H9 (cell line): ENCODE measurements around the gene TBC1D22A. TPM values are rescaled to one million over a fixed set of nuclear protein-coding genes. Genes with fewer than 3 reads are reported as not detected.

ENCODE experiments used
- DNase-seq: peaks from one replicate; pipeline ENCODE4 v3.0.0-alpha.2; 2017
- H2AFZ ChIP-seq: one replicate; pipeline ENCODE4 v1.6.1; 2013; ENCODE audit warnings: mild to moderate bottlenecking, low read length, control low read depth, moderate library complexity
- H2AK5ac ChIP-seq: 2 replicates; pipeline ENCODE4 v1.6.1; 2013; ENCODE audit warnings: low read length, control low read depth, mixed read lengths; ENCODE audit not compliant: insufficient read length
- H2BK120ac ChIP-seq: one replicate; pipeline ENCODE4 v1.6.1; 2013; ENCODE audit warnings: low read depth, mild to moderate bottlenecking, low read length, control low read depth, inconsistent platforms; ENCODE audit not compliant: poor library complexity, severe bottlenecking
- H2BK12ac ChIP-seq: 2 replicates; pipeline ENCODE4 v1.6.1; 2013; ENCODE audit warnings: low read length, control low read depth, mixed read lengths, low read depth; ENCODE audit not compliant: insufficient read length
- H2BK15ac ChIP-seq: 2 replicates; pipeline ENCODE4 v1.6.1; 2013; ENCODE audit warnings: low read depth, low read length, control low read depth
- H2BK20ac ChIP-seq: one replicate; pipeline ENCODE4 v1.6.1; 2013; ENCODE audit warnings: low read depth, mild to moderate bottlenecking, low read length, control low read depth, inconsistent platforms; ENCODE audit not compliant: poor library complexity, severe bottlenecking
- H2BK5ac ChIP-seq: 2 replicates; pipeline ENCODE4 v1.6.1; 2013; ENCODE audit warnings: low read length, control low read depth, mixed read lengths; ENCODE audit not compliant: insufficient read length
- H3K14ac ChIP-seq: 2 replicates; pipeline ENCODE4 v1.6.1; 2013; ENCODE audit warnings: low read length, control low read depth; ENCODE audit not compliant: insufficient read depth
- H3K18ac ChIP-seq: 2 replicates; pipeline ENCODE4 v1.6.1; 2013; ENCODE audit warnings: low read depth, mild to moderate bottlenecking, mixed read lengths, low read length, control low read depth; ENCODE audit not compliant: insufficient read length
- H3K23ac ChIP-seq: 2 replicates; pipeline ENCODE4 v1.6.1; 2013; ENCODE audit warnings: low read length, control low read depth, mixed read lengths, low read depth; ENCODE audit not compliant: insufficient read length
- H3K23me2 ChIP-seq: 2 replicates; pipeline ENCODE4 v1.6.1; 2013; ENCODE audit warnings: low read depth, mild to moderate bottlenecking, mixed read lengths, low read length, control low read depth; ENCODE audit not compliant: insufficient read length, poor library complexity, severe bottlenecking
- H3K27ac ChIP-seq: 2 replicates; pipeline ENCODE4 v1.5.1; 2013; ENCODE audit warnings: low read length, control low read depth, mixed read lengths, low read depth; ENCODE audit not compliant: insufficient read length
- H3K27me3 ChIP-seq: 2 replicates; pipeline ENCODE4 v1.6.1; 2013; ENCODE audit warnings: low read length, control low read depth, inconsistent platforms; ENCODE audit not compliant: insufficient read depth
- H3K4ac ChIP-seq: 2 replicates; pipeline ENCODE4 v1.6.1; 2013; ENCODE audit warnings: low read depth, mild to moderate bottlenecking, control low read depth, inconsistent platforms, low read length, moderate library complexity
- H3K4me1 ChIP-seq: 2 replicates; pipeline ENCODE4 v1.6.1; 2013; ENCODE audit warnings: low read length, control low read depth, inconsistent platforms; ENCODE audit not compliant: insufficient read depth
- H3K4me2 ChIP-seq: 2 replicates; pipeline ENCODE4 v1.6.1; 2013; ENCODE audit warnings: low read length, control low read depth, mixed read lengths; ENCODE audit not compliant: insufficient read length, insufficient read depth
- H3K56ac ChIP-seq: 2 replicates; pipeline ENCODE4 v1.6.1; 2013; ENCODE audit warnings: low read depth, mild to moderate bottlenecking, mixed read lengths, low read length, control low read depth; ENCODE audit not compliant: insufficient read length
- H3K79me1 ChIP-seq: 2 replicates; pipeline ENCODE4 v1.6.1; 2013; ENCODE audit warnings: low read depth, mild to moderate bottlenecking, moderate library complexity, low read length, control low read depth, inconsistent platforms; ENCODE audit not compliant: insufficient read depth, poor library complexity, severe bottlenecking
- H3K79me2 ChIP-seq: 2 replicates; pipeline ENCODE4 v1.6.1; 2013; ENCODE audit warnings: low read length, control low read depth, inconsistent platforms; ENCODE audit not compliant: insufficient read depth
- H3K9ac ChIP-seq: 2 replicates; pipeline ENCODE4 v1.6.1; 2013; ENCODE audit warnings: low read length, control low read depth, mixed read lengths; ENCODE audit not compliant: insufficient read length; ENCODE audit errors: extremely low read depth
- H3K9me3 ChIP-seq: one replicate; pipeline ENCODE4 v1.6.1; 2013; ENCODE audit warnings: low read depth, low read length, inconsistent platforms; ENCODE audit not compliant: control insufficient read depth
- H3T11ph ChIP-seq: one replicate; pipeline ENCODE4 v1.6.1; 2013; ENCODE audit warnings: mild to moderate bottlenecking, low read length, control low read depth, inconsistent platforms
- H4K20me1 ChIP-seq: one replicate; pipeline ENCODE4 v1.6.1; 2013; ENCODE audit not compliant: control insufficient read depth, insufficient read length, insufficient read depth
- H4K5ac ChIP-seq: 2 replicates; pipeline ENCODE4 v1.6.1; 2013; ENCODE audit warnings: low read depth, mild to moderate bottlenecking, mixed read lengths, low read length, control low read depth; ENCODE audit not compliant: insufficient read length
- H4K8ac ChIP-seq: replicated peaks from 2 replicates; pipeline ENCODE4 v1.6.1; 2013; ENCODE audit warnings: low read length, control low read depth, mixed read lengths, low read depth; ENCODE audit not compliant: insufficient read length
- H4K91ac ChIP-seq: 2 replicates; pipeline ENCODE4 v1.6.1; 2013; ENCODE audit warnings: low read depth, mild to moderate bottlenecking, moderate library complexity, mixed read lengths, low read length, control low read depth; ENCODE audit not compliant: insufficient read length
- H3K27ac Mint-ChIP-seq, 3 experiments: 2 replicates in 2 of 3; 3 replicates in 1 of 3; pipeline ENCODE4 v1.8.0; 2020 to 2021; ENCODE audit warnings: mixed read lengths in 3 of 3, mild to moderate bottlenecking in 1 of 3, moderate library complexity in 1 of 3
- H3K27me3 Mint-ChIP-seq: 2 replicates; pipeline ENCODE4 v1.8.0; 2021; ENCODE audit warnings: low read depth, mild to moderate bottlenecking, moderate library complexity, mixed read lengths
- H3K36me3 Mint-ChIP-seq, 3 experiments: 2 replicates in 2 of 3; 3 replicates in 1 of 3; pipeline ENCODE4 v1.8.0; 2020 to 2021; ENCODE audit warnings: low read depth in 3 of 3, mixed read lengths in 3 of 3; ENCODE audit not compliant: insufficient read depth in 1 of 3
- H3K4me1 Mint-ChIP-seq, 2 experiments: 2 replicates each; pipeline ENCODE4 v1.8.0; 2020; ENCODE audit warnings: mixed read lengths in 2 of 2
- H3K4me3 Mint-ChIP-seq, 2 experiments: 2 replicates in 1 of 2; 3 replicates in 1 of 2; pipeline ENCODE4 v1.8.0; 2020 to 2021; ENCODE audit warnings: mild to moderate bottlenecking in 2 of 2, mixed read lengths in 2 of 2, moderate library complexity in 1 of 2
- H3K9me3 Mint-ChIP-seq, 2 experiments: 2 replicates in 1 of 2; 3 replicates in 1 of 2; pipeline ENCODE4 v1.8.0; 2020; ENCODE audit warnings: mild to moderate bottlenecking in 2 of 2, mixed read lengths in 2 of 2, moderate library complexity in 1 of 2
- CTCF ChIP-seq: fragments of 200-600 bp; sonication (generic); conservative IDR thresholded peaks from 3 replicates; pipeline ENCODE4 v1.8.0; 2021; ENCODE audit warnings: antibody characterized with exemption, mild to moderate bottlenecking
- WGBS: extraction: QIAGEN DNeasy Blood & Tissue Kit; methylation state at CpG from one replicate; pipeline ENCODE4 v1.1.7; 2013; ENCODE audit warnings: missing lambda C conversion rate, low lambda C conversion rate, mixed read lengths; ENCODE audit not compliant: insufficient read length; ENCODE audit errors: extremely low coverage; 5-methylcytosine and 5-hydroxymethylcytosine counted together
- total RNA-seq: library from RNA; stranded (reverse); gene quantifications from 2 replicates; pipeline ENCODE4 v1.2.1, GENCODE V29; 2021

Gene TBC1D22A
- total RNA-seq, 1 experiment from 2014 or later = 20.8 TPM

GRCh38 chr22:47106806-47107205, 344.4 kb downstream of the TBC1D22A start:
- Histone ChIP-seq H2BK15ac (no peak overlapping the region), H3K56ac (no peak overlapping the region), H4K5ac (no peak overlapping the region), H4K91ac (no peak overlapping the region), H3K4me1 (peaks cover 5% of the 10 kb centered on the region; the same call in 1 of the 2 replicates), H3K79me1 (no peaks in the 10 kb centered on the region), H2BK5ac (no peak overlapping the region), H2BK20ac (no peak overlapping the region), H3K27ac (no peak overlapping the region), H4K20me1 (no peaks in the 10 kb centered on the region), H3K23me2 (no peaks in the 10 kb centered on the region), H3K14ac (no peak overlapping the region), H2AFZ (no peak overlapping the region), H3T11ph (no peak overlapping the region), H3K4me2 (no peak overlapping the region), H2BK120ac (no peak overlapping the region), H4K8ac (no peak overlapping the region), H3K23ac (no peak overlapping the region), H2AK5ac (no peak overlapping the region), H3K9ac (no peak overlapping the region), H2BK12ac (no peak overlapping the region), H3K79me2 (no peaks in the 10 kb centered on the region), H3K9me3 (no peaks in the 10 kb centered on the region), H3K4ac (no peak overlapping the region), H3K27me3 (no peaks in the 10 kb centered on the region), H3K18ac (no peak overlapping the region)
- WGBS = no CpG with 5 or more reads among the region's 5 CpGs
- Mint-ChIP-seq H3K36me3 (peaks cover 0 to 2% (median 2%) of the 10 kb centered on the region in 3 experiments; a peak in 4 of 7 replicates), H3K4me1 (peaks cover 22 to 23% of the 10 kb centered on the region in 2 experiments), H3K27me3 (no peaks in the 10 kb centered on the region), H3K4me3 (no peak overlapping the region), H3K9me3 (no peaks in the 10 kb centered on the region), H3K27ac (no peak overlapping the region; a peak in 1 of 7 replicates)
- DNase-seq = no peak
- TF ChIP-seq CTCF = no peak
